RPMI7951 (cell line): ENCODE measurements around the gene CDC6. TPM values are rescaled to one million over a fixed set of nuclear protein-coding genes. Genes with fewer than 3 reads are reported as not detected.
"Not testable (repeated sequence)": the region's sequence is repeated elsewhere in the genome, so short reads cannot be mapped to it uniquely, and the experiment has no call there.

Experiments
- DNase-seq: peaks from one replicate; pipeline ENCODE4 v3.0.0-alpha.2; 2012; ENCODE audit warnings: low read depth
- total RNA-seq: library from RNA; depleted of rRNA; stranded (reverse); fragments of >200 nt; shearing (Covaris generic); gene quantifications from 2 replicates; pipeline ENCODE4 v1.2.3, GENCODE V29; 2014

Gene CDC6
- total RNA-seq, 1 experiment from 2014 or later = 38.9 TPM

- DNase-seq = no peak
Measured at GRCh38 chr17:40286473-40286872, 1.2 kb upstream of the CDC6 start.

GRCh38 chr17:40287159-40287493 is 553 bp upstream of the CDC6 start:
- no peak for DNase-seq

DNA sequence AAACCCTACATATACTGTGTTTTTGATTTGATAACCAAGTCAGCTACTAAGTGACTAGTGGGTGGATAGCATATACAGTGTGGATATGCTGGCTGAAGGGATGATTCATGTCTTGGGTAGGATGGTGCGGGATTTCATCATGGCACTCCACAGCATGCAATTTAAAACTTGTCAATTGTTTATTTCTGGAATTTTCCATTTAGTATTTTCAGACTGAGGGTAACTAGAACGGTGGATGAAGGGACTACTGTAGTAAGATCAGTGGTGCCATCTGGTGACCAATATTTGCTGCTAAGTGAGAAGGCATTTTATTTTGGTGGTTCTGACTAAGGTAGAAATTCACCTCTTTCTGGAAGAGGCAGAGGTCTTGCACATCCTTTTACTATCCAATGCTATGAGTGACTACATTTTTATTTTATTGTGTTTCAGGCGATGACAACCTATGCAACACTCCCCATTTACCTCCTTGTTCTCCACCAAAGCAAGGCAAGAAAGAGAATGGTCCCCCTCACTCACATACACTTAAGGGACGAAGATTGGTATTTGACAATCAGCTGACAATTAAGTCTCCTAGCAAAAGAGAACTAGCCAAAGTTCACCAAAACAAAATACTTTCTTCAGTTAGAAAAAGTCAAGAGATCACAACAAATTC is 3.1 kb downstream of the CDC6 start:
- DNase-seq = peak; percentile 82

DNA sequence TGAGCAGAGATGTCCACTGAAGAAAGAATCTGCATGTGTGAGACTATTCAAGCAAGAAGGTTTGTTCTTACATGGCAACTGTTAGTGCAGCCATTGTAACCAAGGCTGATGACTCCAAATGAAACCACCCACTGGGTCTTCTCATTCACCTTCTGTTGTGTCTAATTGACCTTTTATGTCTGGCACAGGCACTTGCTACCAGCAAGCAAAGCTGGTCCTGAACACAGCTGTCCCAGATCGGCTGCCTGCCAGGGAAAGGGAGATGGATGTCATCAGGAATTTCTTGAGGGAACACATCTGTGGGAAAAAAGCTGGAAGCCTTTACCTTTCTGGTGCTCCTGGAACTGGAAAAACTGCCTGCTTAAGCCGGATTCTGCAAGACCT is 3.6 kb downstream of the CDC6 start:
- no peak for DNase-seq

GRCh38 chr17:40293363-40293762 is 5.7 kb downstream of the CDC6 start:
- DNase-seq = no peak

DNA sequence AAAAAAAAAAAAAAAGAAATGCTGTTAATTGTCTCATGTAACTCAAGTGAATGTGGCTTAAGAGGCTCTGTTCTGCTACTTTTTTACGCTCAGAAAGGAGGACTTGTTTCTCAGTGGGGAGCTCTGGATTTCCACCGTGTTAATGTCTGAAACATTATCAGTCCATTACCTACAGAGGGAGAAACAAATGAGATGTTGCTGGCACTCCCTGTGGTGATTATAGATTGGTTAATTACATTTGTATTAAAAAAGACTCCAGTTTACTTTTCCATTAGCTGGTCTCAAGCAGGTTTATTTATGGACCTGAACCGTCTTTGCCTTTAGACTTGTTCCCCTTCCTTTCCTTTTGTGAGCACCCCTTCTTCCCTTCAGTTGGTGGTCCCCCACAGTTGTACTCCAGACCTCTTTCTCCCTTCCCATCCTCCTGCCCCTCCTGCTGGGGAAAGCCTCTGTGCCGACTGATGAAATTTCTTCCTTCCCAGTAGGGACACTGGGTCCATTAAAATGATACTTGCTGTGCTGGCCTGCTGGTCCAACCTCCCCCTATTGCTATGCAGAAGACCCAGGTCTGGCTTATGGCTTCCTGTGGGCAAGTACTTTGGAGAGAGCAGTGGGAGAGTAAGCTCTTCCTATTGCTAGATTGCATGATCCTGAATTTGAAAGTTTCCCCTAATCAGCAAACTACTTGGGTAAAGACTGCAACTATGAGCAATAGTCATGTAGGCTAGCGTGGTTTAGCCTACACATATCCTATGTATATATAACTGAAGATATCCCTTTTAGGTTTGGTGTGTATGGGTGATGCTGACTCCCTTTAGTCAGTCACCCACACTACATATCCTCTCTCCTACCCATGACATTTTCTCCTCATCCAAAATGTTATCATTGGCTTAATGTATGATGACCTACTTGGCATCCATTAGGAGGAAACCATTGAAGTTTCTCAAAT is 8.1 kb downstream of the CDC6 start:
- DNase-seq = no peak

GRCh38 chr17:40297511-40297910 is 9.8 kb downstream of the CDC6 start:
- no peak for DNase-seq

DNA sequence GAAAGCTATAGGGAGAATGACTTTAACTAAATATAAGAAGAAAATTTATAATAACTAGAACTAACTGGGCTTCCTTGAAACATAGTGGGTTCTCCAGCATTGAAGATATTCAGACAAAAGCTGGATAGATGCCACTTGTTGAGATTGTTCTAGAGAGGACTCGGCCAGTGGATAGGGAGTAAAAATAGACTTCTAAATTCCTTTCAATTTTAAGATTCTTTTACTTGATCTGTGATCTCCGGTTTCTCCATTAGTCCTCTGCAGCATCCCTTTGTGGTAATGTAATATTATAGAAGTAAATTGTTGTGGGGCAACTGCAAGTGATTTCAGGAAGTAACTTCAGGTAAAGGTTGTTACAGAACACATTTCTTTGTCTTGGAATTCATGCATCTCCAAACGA is 11.0 kb downstream of the CDC6 start:
- no peak for DNase-seq

DNA sequence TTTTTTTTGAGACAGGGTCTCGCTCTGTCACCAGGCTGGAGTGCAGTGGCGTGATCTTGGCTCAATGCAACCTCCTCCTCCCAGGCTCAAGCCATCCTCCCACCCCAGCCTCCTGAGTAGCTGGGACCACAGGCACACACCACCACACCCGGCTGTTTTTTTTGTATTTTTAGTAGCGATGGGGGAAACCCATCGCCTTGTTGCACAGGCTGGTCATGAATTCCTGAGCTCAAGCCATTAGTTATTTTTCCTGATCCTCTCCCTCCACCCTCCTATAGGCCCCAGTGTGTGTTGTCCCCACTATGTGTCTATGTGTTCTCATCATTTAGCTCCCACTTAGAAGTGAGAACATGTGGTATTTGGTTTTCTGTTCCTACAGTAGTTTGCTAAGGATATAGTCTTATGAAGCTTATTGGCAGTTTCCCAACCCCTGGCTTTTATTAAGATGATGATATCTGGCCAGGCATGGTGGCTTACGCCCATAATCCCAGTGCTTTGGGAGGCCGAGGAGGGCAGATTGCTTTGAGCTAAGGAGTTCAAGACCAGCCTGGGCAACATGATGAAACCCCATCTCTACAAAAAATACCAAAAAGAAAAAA is 11.6 kb downstream of the CDC6 start:
- DNase-seq = not testable (repeated sequence)

DNA sequence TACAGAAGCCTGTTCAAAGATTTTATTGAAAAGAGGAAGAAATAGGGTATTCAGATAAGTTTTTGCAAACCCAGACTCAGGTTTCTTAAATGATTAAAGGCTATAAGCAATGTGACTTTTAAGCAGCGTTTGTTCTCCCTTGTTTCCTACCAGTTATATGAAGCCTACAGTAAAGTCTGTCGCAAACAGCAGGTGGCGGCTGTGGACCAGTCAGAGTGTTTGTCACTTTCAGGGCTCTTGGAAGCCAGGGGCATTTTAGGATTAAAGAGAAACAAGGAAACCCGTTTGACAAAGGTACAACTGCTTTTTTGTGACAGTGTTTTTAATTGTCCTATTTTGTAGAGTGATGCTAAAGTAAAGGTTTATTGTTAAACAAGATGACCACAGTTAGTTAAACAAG is 13.6 kb downstream of the CDC6 start:
- DNase-seq = peak; percentile 22

DNA sequence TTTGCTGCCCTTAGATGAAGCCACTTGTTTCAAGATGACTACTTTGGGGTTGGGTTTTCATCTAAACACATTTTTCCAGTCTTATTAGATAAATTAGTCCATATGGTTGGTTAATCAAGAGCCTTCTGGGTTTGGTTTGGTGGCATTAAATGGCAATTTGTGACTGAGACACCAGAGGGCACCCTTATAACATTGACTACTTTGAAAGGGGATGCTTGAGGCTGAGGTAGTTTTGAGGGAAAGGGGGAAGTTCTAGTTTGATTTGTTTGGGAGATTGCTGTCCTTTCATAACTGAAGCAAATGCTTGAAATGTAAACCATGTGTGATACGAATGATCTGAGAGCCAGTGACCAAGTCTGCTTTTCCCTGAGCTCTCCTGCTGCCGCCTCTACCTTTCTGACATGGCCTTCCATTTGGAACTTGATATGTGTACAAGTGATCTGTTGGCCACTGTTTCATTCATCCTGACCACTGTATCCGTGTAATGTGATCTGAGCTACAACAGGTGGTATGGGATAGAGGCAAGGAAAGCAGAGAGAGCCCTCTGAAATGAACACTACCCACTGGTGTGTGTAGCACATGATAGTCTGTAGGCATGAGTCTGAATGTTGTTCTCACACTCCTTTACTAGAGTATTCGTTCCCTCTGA is 15.5 kb downstream of the CDC6 start:
- DNase-seq = peak; percentile 65

DNA sequence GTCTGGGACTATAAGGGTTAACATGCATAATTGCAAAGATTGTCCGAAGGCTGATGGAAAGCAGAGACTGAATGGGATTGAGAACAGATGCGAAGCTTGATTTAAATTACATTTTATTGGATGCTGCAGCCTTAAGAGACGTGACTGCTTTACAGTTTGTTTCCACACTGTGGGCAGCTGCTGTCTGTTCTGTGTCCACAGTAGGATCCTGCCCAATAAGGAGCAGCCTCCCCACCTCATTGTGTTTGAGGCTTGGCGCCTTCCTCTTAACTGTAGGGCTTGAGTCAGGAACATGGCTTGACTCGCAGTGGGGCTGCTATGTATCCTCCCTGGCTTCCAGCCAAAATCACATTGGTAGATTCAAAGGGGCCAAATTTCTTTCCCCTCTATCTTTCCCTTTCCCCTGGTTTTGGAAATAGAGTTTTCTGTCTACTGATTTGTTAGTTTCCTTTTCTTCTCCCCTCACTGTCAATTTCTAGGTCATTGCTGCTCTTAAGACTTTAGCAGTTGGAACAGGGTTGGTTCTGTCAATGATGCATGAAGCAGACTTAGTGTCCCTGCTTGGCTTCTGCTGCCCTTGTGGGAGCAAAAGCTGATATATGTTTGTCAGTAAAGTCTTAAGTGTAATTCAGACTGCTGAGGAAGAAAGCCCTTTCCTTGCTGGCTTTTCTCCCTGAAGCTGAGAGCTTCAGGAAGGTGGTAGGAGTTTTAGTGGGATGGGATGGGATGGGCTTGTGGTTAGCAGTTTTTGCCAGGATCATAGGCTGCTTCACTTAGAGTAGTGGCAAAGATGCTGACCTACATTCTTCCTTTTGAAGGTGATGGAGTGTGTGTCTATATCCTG is 16.3 kb downstream of the CDC6 start:
- DNase-seq = peak; percentile 59

- DNase-seq = peak; percentile 95
Measured at GRCh38 chr17:40304552-40304863, 16.8 kb downstream of the CDC6 start.

- DNase-seq = not testable (repeated sequence)
Measured at GRCh38 chr17:40304866-40305265, 17.2 kb downstream of the CDC6 start.

DNA sequence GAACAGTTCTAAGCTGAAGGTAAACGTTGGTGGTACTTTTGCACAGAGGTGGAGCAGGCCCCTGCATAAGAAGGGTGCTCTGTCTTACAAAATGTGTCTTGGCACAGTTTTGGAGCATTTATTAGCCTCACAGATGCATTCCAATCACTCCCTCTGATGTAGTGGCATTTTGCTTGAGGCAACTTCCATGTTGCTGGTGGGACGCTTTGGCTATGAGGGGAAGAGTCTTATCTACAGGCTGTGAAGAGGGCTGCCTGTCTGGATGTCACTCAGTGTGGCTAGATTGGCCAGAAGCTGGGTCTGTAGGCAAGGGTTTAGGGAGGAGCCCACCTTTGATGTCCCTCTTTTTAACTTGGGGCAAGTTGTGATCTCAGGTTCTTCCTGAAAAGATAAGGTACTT is 18.7 kb downstream of the CDC6 start:
- DNase-seq = peak; percentile 55

DNA sequence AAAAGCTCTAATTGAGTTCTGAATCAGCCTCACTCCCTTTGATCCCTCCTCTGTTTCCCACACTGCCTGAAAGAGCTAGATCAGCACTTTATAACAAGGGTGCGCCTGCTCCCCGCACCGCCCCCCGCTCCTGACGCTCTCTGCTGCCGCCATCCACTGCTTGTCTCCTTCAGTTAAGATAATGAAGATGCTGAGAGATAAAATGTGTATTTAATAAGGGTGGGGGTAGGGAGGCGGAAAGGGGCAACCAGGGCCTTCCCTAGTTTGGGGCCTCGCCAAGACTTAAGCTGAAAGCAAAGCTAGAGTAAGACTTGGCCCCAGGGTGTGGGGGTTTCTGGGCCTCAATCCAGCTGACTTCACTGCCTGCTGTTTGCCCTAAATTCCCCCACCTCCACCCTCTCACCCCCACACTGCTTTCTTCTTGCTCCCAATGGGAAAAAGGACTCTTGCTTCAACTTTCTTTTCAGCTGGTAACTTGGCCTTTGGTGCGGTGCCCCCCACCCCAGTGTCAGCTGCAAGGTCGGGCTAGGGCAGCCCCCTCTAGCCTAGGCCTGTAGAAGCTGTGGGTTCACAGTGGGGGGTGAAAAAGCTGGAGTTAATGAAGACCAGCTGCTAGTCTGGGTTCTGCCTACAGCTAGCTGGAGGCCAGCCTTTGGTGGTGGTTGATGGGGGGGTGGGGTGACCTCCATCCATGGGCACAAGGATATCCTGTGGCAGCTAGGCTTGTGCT is 19.5 kb downstream of the CDC6 start:
- peak; percentile 95 for DNase-seq

GRCh38 chr17:40307740-40308239 is 20.1 kb downstream of the CDC6 start:
- DNase-seq = no peak

GRCh38 chr17:40309031-40309948 is 21.6 kb downstream of the CDC6 start, which contains the start of gene RARA:
Gene RARA, plus strand, starts transcription at chr17:40309180. Its CDS starts 22,039 bp downstream, at chr17:40331219.
- no peak for DNase-seq

DNA sequence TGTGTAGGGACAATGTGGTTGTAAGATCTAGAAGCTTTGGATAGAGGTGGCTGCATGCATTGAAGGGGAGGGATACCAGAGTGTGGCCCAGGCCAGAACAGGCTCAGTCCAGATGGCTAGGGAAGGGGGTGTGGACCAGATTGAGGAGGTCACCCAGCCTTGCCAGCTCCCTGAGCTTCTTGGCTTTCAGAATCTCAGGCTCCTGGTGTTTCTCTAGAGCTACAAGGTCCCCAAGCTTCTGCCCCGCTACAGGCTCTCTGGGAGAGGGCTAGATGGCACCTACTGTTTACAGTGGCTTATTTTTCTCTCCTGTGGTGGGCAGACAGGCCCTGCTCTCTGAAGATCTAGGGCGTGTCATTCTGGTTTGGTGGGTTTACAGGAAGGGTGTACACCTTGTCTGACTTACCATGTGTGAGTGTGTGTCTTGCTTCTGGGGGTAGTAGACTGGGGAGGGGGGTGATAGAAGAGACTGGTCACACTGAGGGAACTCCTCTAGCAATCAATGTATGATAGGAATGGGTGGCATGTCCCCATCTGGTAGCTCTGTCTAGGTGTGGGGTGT is 22.4 kb downstream of the CDC6 start:
- DNase-seq = no peak
